Upper lobe of left lung (tissue), 4 donors: ENCODE results near the gene POU2F2.

Experiments
- CTCF ChIP-seq, 6 experiments: fragments of 450-650 bp in 4 of 6; fragments of 200-600 bp in 2 of 6; sonication (generic) in 2 of 6; IDR thresholded peaks; one replicate each; pipeline ENCODE4 v1.5.1; 2016 to 2019; ENCODE audit warnings: antibody characterized with exemption in 6 of 6
- EP300 ChIP-seq, 4 donors: sonication (generic); formaldehyde crosslinking; IDR thresholded peaks; one replicate each; pipeline ENCODE4 v1.5.1; 2017; ENCODE audit warnings: antibody characterized with exemption in 4 of 4, control low read depth in 2 of 4
- POLR2A ChIP-seq, 4 donors: fragments of 450-650 bp; IDR thresholded peaks; one replicate each; pipeline ENCODE4 v1.5.1; 2016 to 2017; ENCODE audit warnings: antibody characterized with exemption in 4 of 4, mild to moderate bottlenecking in 2 of 4
- POLR2AphosphoS5 ChIP-seq, 2 donors: sonication (generic); formaldehyde crosslinking; IDR thresholded peaks; one replicate each; pipeline ENCODE4 v1.5.1; 2017; ENCODE audit warnings: antibody characterized with exemption in 2 of 2

GRCh38 chr19:42152910-42153671 is 20.8 kb upstream of the POU2F2 start:
- TF ChIP-seq POLR2AphosphoS5 (IDR thresholded peaks at IDR 0.05) = no peak
- no peak for TF ChIP-seq CTCF (IDR thresholded peaks at IDR 0.05)
- TF ChIP-seq POLR2A (IDR thresholded peaks at IDR 0.05) = no peak
- no peak for TF ChIP-seq EP300 (IDR thresholded peaks at IDR 0.05)
